Measurements from ENCODE around the gene PRCC. TPM values are rescaled to one million over a fixed set of nuclear protein-coding genes. Genes with fewer than 3 reads are reported as not detected.
A peak's percentile ranks its signal among the peaks of the same experiment; 100 is the strongest.

PRCC gene
- total RNA-seq, 1 donor from 2014 or later, result 26.2 TPM

GRCh38 chr1:156796340-156797097 is 29.2 kb downstream of the PRCC start:
- DNase-seq (ENCODE audit: low read depth), result no peak

GRCh38 chr1:156797212-156797871 is 30.0 kb downstream of the PRCC start:
- DNase-seq (ENCODE audit: low read depth), result peak; percentile 52

- DNase-seq (ENCODE audit: low read depth), result no peak
Measured at GRCh38 chr1:156801409-156802121, 34.2 kb downstream of the PRCC start.

GRCh38 chr1:156802421-156802935 is 35.1 kb downstream of the PRCC start:
- DNase-seq (ENCODE audit: low read depth), result no peak

GRCh38 chr1:156803086-156803851 is 35.9 kb downstream of the PRCC start:
- DNase-seq (ENCODE audit: low read depth), result no peak

GRCh38 chr1:156804026-156804425 is 36.7 kb downstream of the PRCC start:
- no peak for DNase-seq (ENCODE audit: low read depth)

- peak; percentile 62 for DNase-seq (ENCODE audit: low read depth)
Measured at GRCh38 chr1:156804572-156805243, 37.4 kb downstream of the PRCC start.

DNA sequence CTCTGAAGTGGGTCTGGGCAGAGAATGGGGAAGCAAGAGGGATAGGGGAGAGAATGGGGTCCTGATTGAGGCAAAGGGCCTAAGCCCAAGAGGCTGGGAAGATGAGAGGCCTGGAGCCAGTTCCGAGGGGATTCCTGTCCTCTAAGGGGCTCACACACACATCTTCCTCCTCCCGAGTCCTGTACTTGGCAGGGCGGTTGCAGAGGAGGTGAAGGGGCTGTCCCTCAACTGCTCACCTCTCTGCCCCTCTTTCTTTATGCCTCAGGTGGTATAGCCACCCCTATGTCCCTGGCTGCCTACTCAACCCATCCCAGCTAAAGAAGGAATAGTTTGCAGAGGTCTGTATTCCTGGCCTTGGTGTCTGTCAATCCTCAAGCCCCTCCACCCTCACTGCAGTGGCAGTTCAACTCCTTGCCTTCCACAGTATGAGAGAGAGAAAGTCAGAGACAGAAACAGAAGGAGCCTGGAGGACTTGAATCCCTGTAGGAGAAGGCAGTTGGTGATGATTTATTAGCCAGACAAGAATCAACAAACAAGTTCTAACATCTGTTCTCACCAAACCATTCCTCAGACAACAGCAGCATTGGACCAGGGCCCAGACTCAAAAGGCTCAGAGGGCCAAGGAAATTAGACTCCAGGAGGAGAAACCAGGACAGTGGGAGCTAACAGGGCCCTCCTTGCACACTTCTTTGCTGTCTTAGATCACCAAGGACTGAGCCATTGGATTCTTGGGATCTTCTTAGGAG is 38.6 kb downstream of the PRCC start:
- DNase-seq (ENCODE audit: low read depth), result peak; percentile 21

- DNase-seq (ENCODE audit: low read depth), result no peak
Measured at GRCh38 chr1:156806512-156807440, 39.4 kb downstream of the PRCC start.

- no peak for DNase-seq (ENCODE audit: low read depth)
Measured at GRCh38 chr1:156807627-156808026, 40.3 kb downstream of the PRCC start.

GRCh38 chr1:156808186-156809030 is 41.1 kb downstream of the PRCC start:
- no peak for DNase-seq (ENCODE audit: low read depth)

DNA sequence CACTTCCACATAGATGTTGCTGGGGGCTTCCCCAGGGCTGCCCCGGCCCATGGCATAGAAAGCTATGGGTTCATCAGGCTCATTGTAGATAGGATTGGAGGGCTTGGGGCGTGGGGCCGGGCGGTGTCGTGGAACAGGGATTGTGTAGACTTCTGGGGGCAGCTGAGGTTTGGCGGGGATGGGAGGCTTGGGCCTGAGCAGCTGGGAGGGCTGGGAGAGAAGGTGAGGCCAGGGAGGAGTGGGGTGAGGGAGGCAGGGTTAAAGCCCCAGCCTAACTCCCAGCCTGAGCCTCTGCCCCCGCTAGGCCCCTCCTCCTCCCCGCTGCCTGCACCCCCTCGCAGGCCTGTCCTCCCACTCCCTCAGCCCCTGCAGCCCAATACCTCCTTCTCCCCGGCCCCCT is 41.9 kb downstream of the PRCC start:
- DNase-seq (ENCODE audit: low read depth), result no peak

DNA sequence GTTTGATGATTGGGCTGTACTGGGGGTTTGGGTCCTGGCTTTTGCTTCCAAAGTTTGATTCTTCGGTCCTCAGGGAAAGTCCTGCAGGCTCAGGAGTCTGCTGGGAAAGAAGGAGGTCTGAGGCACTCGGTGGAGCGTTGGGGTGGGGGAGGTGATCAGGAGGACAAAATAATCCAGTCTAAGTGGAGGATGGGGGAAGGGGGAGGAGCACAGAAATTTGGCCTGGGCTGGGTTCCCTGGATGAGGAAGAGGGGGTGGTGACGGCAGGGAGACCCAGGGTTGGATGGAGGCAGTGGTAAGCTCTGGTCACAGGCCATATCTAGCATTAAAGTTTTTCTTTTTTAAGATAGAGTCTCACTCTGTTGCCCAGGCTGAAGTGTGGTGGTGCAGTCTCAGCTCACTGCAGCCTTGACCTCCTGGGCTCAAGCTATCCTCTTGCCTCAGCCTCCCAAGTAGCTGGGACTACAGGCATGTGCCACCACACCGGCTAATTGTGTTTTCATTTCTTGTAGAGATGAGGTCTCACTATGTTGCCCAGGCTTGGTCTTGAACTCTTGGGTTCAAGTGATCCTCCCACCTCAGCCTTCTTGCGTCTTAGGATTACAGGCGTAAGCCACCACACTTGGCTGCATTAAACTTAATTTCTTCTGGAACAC is 42.5 kb downstream of the PRCC start:
- DNase-seq (ENCODE audit: low read depth), result no peak

DNA sequence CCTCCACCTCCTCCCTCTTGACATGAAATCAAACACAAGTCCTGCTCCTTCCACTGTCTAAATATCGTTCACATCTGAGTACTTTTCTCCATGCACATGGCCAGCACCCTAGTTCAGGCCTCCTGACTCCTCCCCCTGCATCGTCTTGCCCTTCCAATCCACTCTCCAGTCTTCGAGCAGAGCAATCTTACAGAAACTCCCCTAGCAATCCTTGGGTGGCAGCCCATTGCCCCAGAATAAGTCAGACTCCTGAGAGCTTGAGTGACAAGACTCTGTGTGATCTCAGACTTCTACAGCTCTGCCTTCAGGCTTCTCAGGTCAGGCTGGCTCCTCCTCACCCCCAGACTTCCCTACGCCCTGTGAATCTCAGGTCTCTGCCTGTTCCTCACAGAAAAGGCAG is 43.8 kb downstream of the PRCC start:
- no peak for DNase-seq (ENCODE audit: low read depth)

- DNase-seq (ENCODE audit: low read depth), result no peak
Measured at GRCh38 chr1:156812293-156812990, 45.1 kb downstream of the PRCC start.

DNA sequence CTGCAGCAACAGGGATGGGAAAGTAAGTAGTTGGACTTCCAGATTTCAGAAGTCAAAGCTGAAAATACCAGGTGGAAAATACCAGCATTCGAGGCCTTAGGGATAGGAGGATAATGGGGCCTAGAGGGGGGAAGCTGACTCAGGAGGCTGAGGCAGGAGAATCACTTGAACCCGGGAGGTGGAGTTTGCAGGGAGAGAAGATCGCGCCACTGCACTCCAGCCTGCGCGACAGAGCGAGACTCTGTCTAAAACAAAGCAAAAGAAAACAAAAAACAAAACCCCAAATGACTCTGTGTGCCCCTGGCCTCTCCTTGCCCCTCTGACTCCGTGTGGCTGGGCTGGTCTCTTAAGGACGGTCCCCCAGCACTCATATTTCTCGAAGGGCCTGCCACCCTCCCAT is 46.0 kb downstream of the PRCC start:
- no peak for DNase-seq (ENCODE audit: low read depth)

Data from renal cortical epithelial cell (primary cell).